HG03457 (cell line): Measurements from ENCODE around the gene GRIA2.
"Not testable (repeated sequence)": the region's sequence is repeated elsewhere in the genome, so short reads cannot be mapped to it uniquely, and the experiment has no call there.

Experiments used
- ATAC-seq: cut with Tn5 transposase; IDR thresholded peaks from one replicate; pipeline ENCODE4 v1.9.1; 2021; ENCODE audit warnings: moderate number of reproducible peaks; ENCODE audit not compliant: unreplicated experiment

Gene GRIA2

GRCh38 chr4:157220371-157220881 is at the start of gene GRIA2:
TSS of gene GRIA2 (plus strand) at chr4:157220728. CDS start at chr4:157221043, 315 bp downstream.
- ATAC-seq, result no peak

GRCh38 chr4:157172011-157172410 is 48.5 kb upstream of the GRIA2 start:
- no peak for ATAC-seq

- ATAC-seq, result not testable (repeated sequence)
Measured at GRCh38 chr4:157180268-157180667, 40.3 kb upstream of the GRIA2 start.

- ATAC-seq, result no peak
Measured at GRCh38 chr4:157184300-157184699, 36.2 kb upstream of the GRIA2 start.

- no peak for ATAC-seq
Measured at GRCh38 chr4:157185363-157185762, 35.2 kb upstream of the GRIA2 start.

GRCh38 chr4:157195374-157195773 is 25.2 kb upstream of the GRIA2 start:
- ATAC-seq, result no peak

GRCh38 chr4:157196046-157196445 is 24.5 kb upstream of the GRIA2 start:
- ATAC-seq, result no peak

- ATAC-seq, result no peak
Measured at GRCh38 chr4:157204634-157205244, 15.8 kb upstream of the GRIA2 start.

- no peak for ATAC-seq
Measured at GRCh38 chr4:157217708-157218107, 2.8 kb upstream of the GRIA2 start.

- ATAC-seq, result no peak
Measured at GRCh38 chr4:157219711-157220370, 687 bp upstream of the GRIA2 start.

GRCh38 chr4:157221426-157221894 is 932 bp downstream of the GRIA2 start:
- ATAC-seq, result no peak

- no peak for ATAC-seq
Measured at GRCh38 chr4:157221895-157222770, 1.6 kb downstream of the GRIA2 start.

GRCh38 chr4:157222771-157223160 is 2.2 kb downstream of the GRIA2 start:
- ATAC-seq, result no peak

- ATAC-seq, result no peak
Measured at GRCh38 chr4:157223456-157223855, 2.9 kb downstream of the GRIA2 start.

GRCh38 chr4:157225096-157225495 is 4.6 kb downstream of the GRIA2 start:
- ATAC-seq, result no peak

- no peak for ATAC-seq
Measured at GRCh38 chr4:157226035-157226434, 5.5 kb downstream of the GRIA2 start.

- no peak for ATAC-seq
Measured at GRCh38 chr4:157226601-157227000, 6.1 kb downstream of the GRIA2 start.

GRCh38 chr4:157231525-157231924 is 11.0 kb downstream of the GRIA2 start:
- no peak for ATAC-seq

GRCh38 chr4:157242871-157243270 is 22.3 kb downstream of the GRIA2 start:
- ATAC-seq, result no peak

GRCh38 chr4:157244348-157244747 is 23.8 kb downstream of the GRIA2 start:
- no peak for ATAC-seq

- no peak for ATAC-seq
Measured at GRCh38 chr4:157245351-157245750, 24.8 kb downstream of the GRIA2 start.
